NCI-H1417 (cell line): Measurements from ENCODE around the gene PPP3R1.
"Not testable (repeated sequence)": the region's sequence is repeated elsewhere in the genome, so short reads cannot be mapped to it uniquely, and the experiment has no call there.

Experiments
- DNase-seq, 3 experiments: peaks; one replicate each; lab custom pipeline; 2025; lab: John Stamatoyannopoulos, UW

The PPP3R1 gene

GRCh38 chr2:68188831-68189230 lies 63.5 kb downstream of the PPP3R1 start:
- no peak for DNase-seq

GRCh38 chr2:68187329-68187728 lies 65.0 kb downstream of the PPP3R1 start:
- DNase-seq = no peak

GRCh38 chr2:68185541-68186164 lies 66.7 kb downstream of the PPP3R1 start:
- peak in 2 of 3 experiments; percentile 6 to 52 for DNase-seq

GRCh38 chr2:68182902-68183301 lies 69.4 kb downstream of the PPP3R1 start:
- DNase-seq = peak in 1 of 3 experiments; percentile 37

DNA sequence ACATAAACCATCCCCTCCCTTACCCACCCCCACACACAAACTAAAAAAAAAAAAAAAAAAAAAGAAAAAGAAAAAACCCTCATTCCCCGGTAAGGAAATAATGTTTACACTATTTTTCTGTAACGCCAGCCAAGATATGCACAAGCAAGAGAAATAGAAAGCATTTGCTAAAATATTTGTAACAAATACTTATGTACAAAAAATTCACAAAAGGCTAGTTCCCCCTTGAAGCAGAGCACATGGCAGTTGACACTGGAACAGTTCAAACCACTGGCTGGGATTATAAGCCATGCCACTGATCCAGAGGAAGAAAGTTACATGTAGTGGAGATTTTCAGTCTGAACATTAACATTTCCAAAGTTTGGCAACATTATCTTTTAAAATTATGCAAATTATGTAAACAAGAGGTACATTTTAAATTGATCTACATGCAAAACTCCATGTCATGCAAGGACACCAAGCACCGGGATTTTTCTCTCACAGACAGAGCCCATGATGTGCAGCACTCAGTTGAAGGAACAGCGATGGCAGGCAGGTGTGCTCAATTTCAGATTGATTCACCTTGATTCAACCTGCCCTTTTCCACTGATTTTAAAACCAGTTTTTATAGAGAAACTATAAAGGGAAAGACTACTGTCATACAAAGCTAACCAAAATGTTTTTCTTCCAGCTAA lies 73.2 kb downstream of the PPP3R1 start:
- no peak for DNase-seq

GRCh38 chr2:68178432-68178831 lies 73.9 kb downstream of the PPP3R1 start:
- DNase-seq = no peak

DNA sequence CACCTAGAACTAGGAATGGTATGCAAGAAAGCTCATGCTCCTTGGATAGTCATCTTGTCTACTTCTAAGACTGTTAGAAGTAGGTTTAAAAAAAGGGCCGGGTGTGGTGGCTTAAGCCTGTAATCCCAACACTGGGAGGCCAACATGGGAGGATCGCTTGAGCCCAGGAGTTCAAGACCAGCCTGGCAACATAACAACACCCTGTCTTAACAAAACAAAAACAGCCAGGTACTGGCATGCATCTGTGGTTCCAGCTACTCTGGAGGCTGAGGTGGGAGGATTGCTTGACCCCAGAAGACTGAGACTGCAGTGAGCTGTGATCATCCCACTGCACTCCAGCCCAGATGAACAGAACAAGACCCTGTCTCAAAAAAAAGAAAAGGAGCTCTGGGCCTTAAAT lies 74.8 kb downstream of the PPP3R1 start:
- DNase-seq = no peak

GRCh38 chr2:68176657-68177056 lies 75.7 kb downstream of the PPP3R1 start:
- no peak for DNase-seq

DNA sequence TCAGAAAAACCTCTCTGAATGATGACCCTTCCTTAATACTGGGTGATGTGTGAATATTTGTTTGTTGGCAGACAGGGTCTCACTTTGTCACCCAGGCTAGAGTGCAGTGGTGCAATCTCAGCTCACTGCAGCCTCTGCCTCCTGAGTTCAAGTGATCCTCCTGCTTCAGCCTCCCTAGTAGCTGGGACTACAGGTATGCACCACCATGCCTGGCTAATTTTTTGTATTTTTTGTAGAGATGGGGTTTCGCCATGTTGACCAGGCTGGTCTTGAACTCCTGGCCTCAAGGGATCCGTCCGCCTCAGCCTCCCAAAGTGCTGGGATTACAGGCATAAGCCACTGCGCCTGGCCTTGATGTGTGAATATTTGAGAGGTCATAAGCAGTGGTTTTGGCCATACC lies 77.1 kb downstream of the PPP3R1 start:
- not testable (repeated sequence) for DNase-seq

DNA sequence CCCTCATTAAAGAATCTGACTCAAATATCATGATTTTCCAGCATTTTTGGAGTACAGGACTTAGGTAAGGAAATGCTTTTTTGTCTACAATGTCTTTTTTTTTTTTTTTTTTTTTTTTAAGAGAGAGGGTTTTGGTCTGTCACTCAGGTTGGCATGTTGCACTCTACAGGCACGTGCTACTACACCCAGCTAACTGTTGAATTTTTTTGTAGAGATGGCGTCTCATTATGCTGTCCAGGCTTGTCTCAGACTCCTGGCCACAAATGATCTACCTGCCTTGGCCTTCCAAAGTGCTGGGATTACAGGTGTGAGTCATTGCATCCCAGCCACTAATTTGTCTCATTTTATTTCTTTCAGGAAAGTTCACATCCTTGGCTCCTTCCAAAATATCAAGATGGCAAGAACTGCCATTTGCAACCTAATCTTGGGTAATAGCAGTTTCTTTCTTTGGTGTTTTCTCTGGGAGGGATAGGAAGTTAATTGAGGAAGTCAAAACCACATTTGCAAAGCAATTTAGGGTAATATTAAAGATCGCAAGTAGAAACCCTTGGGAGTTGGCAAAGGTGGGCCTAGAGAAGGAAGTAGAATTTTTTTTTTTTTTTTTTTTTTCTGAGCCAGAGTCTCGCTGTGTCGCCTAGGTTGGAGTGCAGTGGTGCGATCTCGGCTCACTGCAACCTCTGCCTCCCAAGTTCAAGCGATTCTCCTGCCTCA lies 79.2 kb downstream of the PPP3R1 start:
- no peak for DNase-seq

GRCh38 chr2:68172521-68172920 lies 79.8 kb downstream of the PPP3R1 start:
- no peak for DNase-seq

GRCh38 chr2:68171684-68172083 lies 80.6 kb downstream of the PPP3R1 start:
- no peak for DNase-seq

GRCh38 chr2:68171146-68171545 lies 81.2 kb downstream of the PPP3R1 start:
- DNase-seq = no peak

DNA sequence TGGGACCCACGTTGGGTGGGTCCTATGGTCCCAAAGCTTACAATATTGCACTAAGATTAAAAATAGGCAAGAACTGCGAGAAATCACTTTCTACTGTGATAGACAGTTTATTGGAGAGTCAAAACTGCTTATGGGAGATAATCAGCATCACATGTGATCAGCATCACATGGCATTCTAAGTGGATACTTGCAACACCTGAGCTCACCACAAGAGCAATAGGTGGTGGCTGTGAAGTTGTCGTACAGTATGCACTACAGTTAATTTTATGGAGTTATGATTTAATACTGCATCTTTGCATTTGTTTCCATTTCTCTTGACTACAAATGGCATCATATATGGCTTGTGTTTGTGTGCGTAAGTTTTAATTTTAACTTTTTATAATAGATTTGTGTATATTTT lies 83.0 kb downstream of the PPP3R1 start:
- no peak for DNase-seq

GRCh38 chr2:68167186-68167585 lies 85.1 kb downstream of the PPP3R1 start:
- no peak for DNase-seq

- DNase-seq = no peak
Observed at GRCh38 chr2:68163641-68164040, 88.7 kb downstream of the PPP3R1 start.

DNA sequence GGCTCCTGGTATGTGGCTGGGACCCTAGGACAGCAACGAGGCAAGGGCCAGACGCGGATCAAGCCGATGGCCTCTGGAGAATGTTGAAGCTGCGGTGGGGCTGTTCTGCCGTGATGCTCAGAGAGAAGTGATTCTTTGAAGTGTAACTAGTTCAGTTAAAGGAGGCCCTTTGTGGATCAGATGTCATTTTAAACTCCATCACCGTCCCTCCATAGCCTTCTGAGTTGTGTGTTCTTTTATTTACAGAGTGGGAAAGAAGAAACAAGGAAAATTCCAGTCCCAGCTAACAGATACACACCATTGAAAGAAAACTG lies 94.2 kb downstream of the PPP3R1 start:
- DNase-seq = no peak

GRCh38 chr2:68157402-68158133 lies 94.8 kb downstream of the PPP3R1 start, which contains the start of gene PNO1:
TSS of gene PNO1 (plus strand) at chr2:68157888. CDS start at chr2:68157935, 47 bp downstream.
- DNase-seq = peak; percentile 97 to 100 (median 99)

GRCh38 chr2:68157002-68157401 lies 95.3 kb downstream of the PPP3R1 start:
- no peak for DNase-seq

DNA sequence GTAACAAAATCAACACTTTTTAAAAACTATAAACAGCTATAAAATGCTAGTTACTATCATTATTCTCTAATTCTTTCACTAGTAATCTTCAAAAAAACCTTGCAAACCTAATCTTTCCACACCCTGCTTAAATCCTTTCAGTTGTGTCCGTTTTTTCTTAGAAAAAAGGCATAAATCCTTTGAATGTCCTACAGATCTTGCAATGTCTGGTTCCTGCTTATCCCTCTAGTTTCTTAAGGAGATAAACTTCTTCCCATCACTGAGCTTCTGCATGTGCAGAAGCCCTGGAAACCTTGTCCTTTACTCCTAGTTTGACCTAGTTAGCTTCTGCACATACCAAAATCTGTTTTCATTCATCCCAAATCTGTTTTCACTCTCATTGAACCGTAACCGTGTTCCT lies 95.9 kb downstream of the PPP3R1 start:
- DNase-seq = no peak

GRCh38 chr2:68155618-68156017 lies 96.7 kb downstream of the PPP3R1 start:
- no peak for DNase-seq

DNA sequence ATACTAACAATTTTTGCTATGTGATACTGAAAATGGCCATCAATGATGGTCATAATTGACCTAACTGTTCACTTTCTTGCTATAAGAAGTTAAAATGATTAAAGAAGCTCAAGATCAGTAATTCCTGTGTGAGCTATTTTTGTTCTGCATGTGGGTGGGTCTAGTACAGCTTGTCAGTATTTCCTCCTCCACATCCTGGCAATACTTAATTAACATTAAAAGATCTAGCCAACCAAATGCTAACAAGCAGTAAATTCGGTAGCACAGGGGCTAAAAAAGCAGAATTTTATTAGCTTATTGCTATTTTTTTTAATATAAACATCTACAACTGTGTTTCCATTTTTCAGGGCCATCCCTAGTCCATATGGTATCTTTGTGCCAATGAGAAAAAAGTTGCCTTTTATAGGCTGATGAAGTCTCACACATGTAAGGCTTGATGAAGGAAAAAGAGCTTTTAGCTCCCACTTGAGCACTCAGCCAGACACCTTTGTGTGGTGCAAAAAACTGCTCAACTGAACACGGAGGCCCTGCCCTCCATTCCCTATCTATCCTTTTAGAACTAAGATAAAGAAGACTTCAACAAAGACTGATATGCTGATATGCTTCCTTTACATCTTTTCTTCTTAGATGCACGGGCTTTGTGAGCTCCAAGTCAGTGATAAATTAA lies 99.5 kb downstream of the PPP3R1 start:
- DNase-seq = no peak
